GM19455 (cell line): Measurements from ENCODE around the gene DHRS4L2.
"Not testable (repeated sequence)": the region's sequence is repeated elsewhere in the genome, so short reads cannot be mapped to it uniquely, and the experiment has no call there.

Source experiments
- ATAC-seq: cut with Tn5 transposase; IDR thresholded peaks from one replicate; pipeline ENCODE4 v1.9.1; 2021; ENCODE audit not compliant: unreplicated experiment

The DHRS4L2 gene

GRCh38 chr14:24013654-24014514 is 25.2 kb downstream of the DHRS4L2 start:
- no peak for ATAC-seq

GRCh38 chr14:24015745-24016144 is 27.0 kb downstream of the DHRS4L2 start:
- ATAC-seq: not testable (repeated sequence)

- ATAC-seq: not testable (repeated sequence)
Measured at GRCh38 chr14:24018978-24019377, 30.2 kb downstream of the DHRS4L2 start.

- not testable (repeated sequence) for ATAC-seq
Measured at GRCh38 chr14:24019944-24020343, 31.2 kb downstream of the DHRS4L2 start.

GRCh38 chr14:24020520-24020919 is 31.8 kb downstream of the DHRS4L2 start:
- ATAC-seq: not testable (repeated sequence)

GRCh38 chr14:24024939-24025418 is 36.2 kb downstream of the DHRS4L2 start:
- not testable (repeated sequence) for ATAC-seq

- ATAC-seq: not testable (repeated sequence)
Measured at GRCh38 chr14:24029687-24030086, 41.0 kb downstream of the DHRS4L2 start.

GRCh38 chr14:24031331-24031730 is 42.6 kb downstream of the DHRS4L2 start:
- not testable (repeated sequence) for ATAC-seq

GRCh38 chr14:24032727-24033418 is 44.1 kb downstream of the DHRS4L2 start:
- no peak for ATAC-seq

GRCh38 chr14:24035769-24036168 is 47.0 kb downstream of the DHRS4L2 start:
- not testable (repeated sequence) for ATAC-seq

- ATAC-seq: peak; percentile 67
Measured at GRCh38 chr14:24036169-24036962, 47.6 kb downstream of the DHRS4L2 start.

- not testable (repeated sequence) for ATAC-seq
Measured at GRCh38 chr14:24036963-24037657, 48.4 kb downstream of the DHRS4L2 start.

- no peak for ATAC-seq
Measured at GRCh38 chr14:24037658-24038037, 48.9 kb downstream of the DHRS4L2 start.

- no peak for ATAC-seq
Measured at GRCh38 chr14:24038686-24039085, 50.0 kb downstream of the DHRS4L2 start.

GRCh38 chr14:24040692-24041091 is 52.0 kb downstream of the DHRS4L2 start:
- no peak for ATAC-seq

GRCh38 chr14:24042746-24043145 is 54.0 kb downstream of the DHRS4L2 start:
- no peak for ATAC-seq

GRCh38 chr14:24049002-24049401 is 60.3 kb downstream of the DHRS4L2 start:
- ATAC-seq: not testable (repeated sequence)

- ATAC-seq: not testable (repeated sequence)
Measured at GRCh38 chr14:24050753-24051152, 62.0 kb downstream of the DHRS4L2 start.

- peak; percentile 25 for ATAC-seq
Measured at GRCh38 chr14:24051176-24051788, 62.6 kb downstream of the DHRS4L2 start.
